Limb (tissue), 2 donors: Measurements from ENCODE around the gene RUVBL1.

Experiments
- DNase-seq, 2 donors: peaks; one replicate each; pipeline ENCODE4 v3.0.0-alpha.2; 2016; ENCODE audit errors: extremely low spot score in 2 of 2

The RUVBL1 gene

GRCh38 chr3:128068156-128068620, 55.4 kb downstream of the RUVBL1 start:
- no peak for DNase-seq

- DNase-seq = no peak
These were observed 56.1 kb downstream of the RUVBL1 start for GRCh38 chr3:128067489-128067888.

- DNase-seq = no peak
These were observed 56.9 kb downstream of the RUVBL1 start for GRCh38 chr3:128066676-128067075.

- no peak for DNase-seq
These were observed 57.5 kb downstream of the RUVBL1 start for GRCh38 chr3:128066114-128066513.

- DNase-seq = no peak
These were observed 58.6 kb downstream of the RUVBL1 start for GRCh38 chr3:128064962-128065361.

GRCh38 chr3:128063865-128064264, 59.7 kb downstream of the RUVBL1 start:
- DNase-seq = no peak

- DNase-seq = no peak
These were observed 61.4 kb downstream of the RUVBL1 start for GRCh38 chr3:128062033-128062745.

GRCh38 chr3:128060473-128061381, 62.9 kb downstream of the RUVBL1 start:
- DNase-seq = no peak

- no peak for DNase-seq
These were observed 67.4 kb downstream of the RUVBL1 start for GRCh38 chr3:128056258-128056657.

GRCh38 chr3:128054367-128054766, 69.2 kb downstream of the RUVBL1 start:
- DNase-seq = no peak

GRCh38 chr3:128053614-128054013, 70.0 kb downstream of the RUVBL1 start:
- DNase-seq = no peak

GRCh38 chr3:128052595-128053351, 70.8 kb downstream of the RUVBL1 start:
- DNase-seq = peak in 1 of 2 donors; percentile 35

GRCh38 chr3:128051837-128052594, 71.6 kb downstream of the RUVBL1 start, which contains the start of gene SEC61A1:
TSS of gene SEC61A1 (plus strand) at chr3:128052437. CDS start at chr3:128052553, 116 bp downstream.
- peak; percentile 93 to 98 for DNase-seq

GRCh38 chr3:128051459-128051836, 72.2 kb downstream of the RUVBL1 start:
- DNase-seq = no peak

GRCh38 chr3:128050597-128050996, 73.0 kb downstream of the RUVBL1 start:
- no peak for DNase-seq

GRCh38 chr3:128041344-128041743, 82.3 kb downstream of the RUVBL1 start:
- no peak for DNase-seq

GRCh38 chr3:128040660-128041059, 83.0 kb downstream of the RUVBL1 start:
- no peak for DNase-seq

- no peak for DNase-seq
These were observed 83.6 kb downstream of the RUVBL1 start for GRCh38 chr3:128040041-128040440.

- no peak for DNase-seq
These were observed 87.5 kb downstream of the RUVBL1 start for GRCh38 chr3:128036119-128036518.

GRCh38 chr3:128033102-128033501, 90.5 kb downstream of the RUVBL1 start:
- no peak for DNase-seq
